B cell (primary cell): Measurements from ENCODE around the gene SCAMP1.

ENCODE experiments used
- EZH2 ChIP-seq: IDR thresholded peaks from 2 replicates; pipeline ENCODE4 v1.6.1; 2012; ENCODE audit warnings: borderline replicate concordance, low read depth, mild to moderate bottlenecking, moderate library complexity, low read length; ENCODE audit not compliant: insufficient read depth, poor library complexity, severe bottlenecking
- TF ChIP-seq, protein P1 (sequence below): fragments of 200-600 bp; IDR thresholded peaks from one replicate; pipeline ENCODE4 v1.8.0; 2022; ENCODE audit warnings: antibody characterized with exemption, mild to moderate bottlenecking

DNA sequence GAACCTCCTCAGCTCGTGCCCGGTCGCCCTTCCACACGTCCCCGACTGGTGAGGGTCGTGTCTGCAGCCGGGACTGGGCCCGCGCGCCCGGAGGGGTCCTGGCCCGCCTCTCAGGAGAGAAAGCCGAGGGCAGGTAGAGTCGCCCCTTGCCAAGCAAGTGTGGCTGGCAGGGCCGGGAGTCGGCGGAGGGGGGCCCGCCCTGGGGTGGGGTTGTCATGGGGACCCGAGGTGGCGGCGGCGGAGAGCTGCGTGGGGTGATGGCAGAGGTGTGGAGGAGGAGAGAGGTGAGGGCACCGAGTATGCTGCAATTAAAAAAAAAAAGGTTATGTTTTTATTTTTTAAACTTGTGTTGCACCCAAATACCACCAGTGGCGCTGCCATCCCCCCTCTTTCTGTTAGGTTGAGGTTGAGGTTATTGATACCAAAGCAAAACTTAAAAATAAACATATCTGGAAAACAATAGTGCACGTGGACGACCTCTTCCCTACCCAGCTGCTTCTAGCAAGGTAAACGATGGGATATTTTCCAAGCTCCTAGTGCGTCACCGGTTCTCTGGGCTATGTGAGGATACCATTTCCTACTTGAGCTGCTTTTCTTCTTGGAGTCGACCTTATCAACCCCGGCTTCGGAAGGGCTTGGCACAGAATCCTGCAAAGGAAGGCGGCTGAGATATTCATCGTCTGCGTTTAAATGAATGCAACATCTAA is 660 bp downstream of the SCAMP1 start:
- TF ChIP-seq, protein P1, sequence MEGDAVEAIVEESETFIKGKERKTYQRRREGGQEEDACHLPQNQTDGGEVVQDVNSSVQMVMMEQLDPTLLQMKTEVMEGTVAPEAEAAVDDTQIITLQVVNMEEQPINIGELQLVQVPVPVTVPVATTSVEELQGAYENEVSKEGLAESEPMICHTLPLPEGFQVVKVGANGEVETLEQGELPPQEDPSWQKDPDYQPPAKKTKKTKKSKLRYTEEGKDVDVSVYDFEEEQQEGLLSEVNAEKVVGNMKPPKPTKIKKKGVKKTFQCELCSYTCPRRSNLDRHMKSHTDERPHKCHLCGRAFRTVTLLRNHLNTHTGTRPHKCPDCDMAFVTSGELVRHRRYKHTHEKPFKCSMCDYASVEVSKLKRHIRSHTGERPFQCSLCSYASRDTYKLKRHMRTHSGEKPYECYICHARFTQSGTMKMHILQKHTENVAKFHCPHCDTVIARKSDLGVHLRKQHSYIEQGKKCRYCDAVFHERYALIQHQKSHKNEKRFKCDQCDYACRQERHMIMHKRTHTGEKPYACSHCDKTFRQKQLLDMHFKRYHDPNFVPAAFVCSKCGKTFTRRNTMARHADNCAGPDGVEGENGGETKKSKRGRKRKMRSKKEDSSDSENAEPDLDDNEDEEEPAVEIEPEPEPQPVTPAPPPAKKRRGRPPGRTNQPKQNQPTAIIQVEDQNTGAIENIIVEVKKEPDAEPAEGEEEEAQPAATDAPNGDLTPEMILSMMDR: peak; percentile 54
- TF ChIP-seq EZH2: no peak
